Measurements from ENCODE around the gene ADCY9. TPM values are rescaled to one million over a fixed set of nuclear protein-coding genes. Genes with fewer than 3 reads are reported as not detected.
"Not testable (repeated sequence)": the region's sequence is repeated elsewhere in the genome, so short reads cannot be mapped to it uniquely, and the experiment has no call there.

The ADCY9 gene
- total and polyA plus RNA-seq, 9 donors = 9.5 to 17.5 (median 15.9) TPM

DNA sequence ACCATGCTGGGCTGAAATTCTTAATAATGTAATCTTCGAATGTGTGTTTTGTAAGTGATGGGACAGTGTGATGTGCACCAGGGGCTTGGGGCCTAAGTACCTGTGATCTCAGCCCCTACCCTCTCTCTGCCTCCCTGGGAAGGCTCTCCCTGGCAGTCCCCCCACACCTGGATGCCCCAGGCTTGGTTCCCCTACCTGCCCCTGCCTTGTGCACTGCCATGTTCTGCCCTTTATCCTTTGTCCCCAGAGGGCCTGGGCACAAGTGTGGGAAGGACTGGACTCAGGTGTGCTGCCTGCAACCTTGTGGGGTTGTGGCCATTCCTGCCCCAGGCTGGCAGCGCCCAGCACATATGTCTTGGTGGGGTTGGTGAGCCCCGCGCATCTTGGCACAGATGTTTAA is 180.3 kb downstream of the ADCY9 start:
- no peak overlapping the region for H3K4me3 ChIP-seq (ENCODE audit: low read length)
- H3K9me3 ChIP-seq (replicated peaks; ENCODE audit: control insufficient read depth, low read depth, low read length) = no peaks in the 10 kb centered on the region
- H3K4me1 ChIP-seq (ENCODE audit: control insufficient read depth, insufficient read depth, low read length) = peaks cover 10% of the 10 kb centered on the region
- H3K27ac ChIP-seq (ENCODE audit: low read length) = no peak overlapping the region
- H3K27me3 ChIP-seq (ENCODE audit: control insufficient read depth, insufficient read depth, low read length) = no peaks in the 10 kb centered on the region
- 100% methylated on average over 2 of the region's 4 CpGs for WGBS (ENCODE audit: insufficient coverage)
- H3K36me3 ChIP-seq (ENCODE audit: control insufficient read depth, insufficient read depth, low read length) = no peaks in the 10 kb centered on the region
- DNase-seq = no peak

DNA sequence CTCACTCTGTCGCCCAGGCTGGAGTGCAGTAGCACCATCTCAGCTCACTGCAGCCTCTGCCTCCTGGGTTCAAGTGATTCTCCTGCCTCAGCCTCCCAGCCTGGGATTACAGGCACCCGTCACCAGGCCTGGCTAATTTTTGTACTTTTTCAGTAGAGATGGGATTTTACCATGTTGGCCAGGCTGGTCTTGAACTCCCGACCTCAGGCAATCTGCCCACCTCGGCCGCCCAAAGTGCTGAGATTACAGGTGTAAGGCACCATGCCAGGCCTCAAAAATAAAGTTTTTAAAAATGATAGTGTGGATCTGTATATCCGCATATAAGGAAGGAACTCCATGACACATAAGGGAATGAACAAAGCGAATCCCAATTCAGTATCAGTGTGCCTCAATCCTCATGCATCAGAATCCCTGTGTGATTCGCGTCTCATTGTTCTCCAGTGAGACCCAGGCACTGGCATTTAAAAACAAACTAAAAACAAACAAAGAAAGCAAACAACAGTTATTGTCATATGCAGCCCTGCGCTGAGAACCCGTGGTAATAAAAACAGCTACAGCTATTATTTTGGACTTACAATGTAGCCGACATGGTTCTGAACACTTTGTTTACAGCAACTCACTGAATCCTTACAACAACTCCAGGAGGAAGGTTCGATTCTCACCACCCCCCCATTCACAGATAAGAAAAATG is 181.6 kb downstream of the ADCY9 start:
- no peak overlapping the region for H3K27ac ChIP-seq (ENCODE audit: low read length)
- DNase-seq = no peak
- peaks cover 10% of the 10 kb centered on the region for H3K4me1 ChIP-seq (ENCODE audit: control insufficient read depth, insufficient read depth, low read length)
- WGBS (ENCODE audit: insufficient coverage) = 84% methylated on average over 9 of the region's 13 CpGs
- H3K27me3 ChIP-seq (ENCODE audit: control insufficient read depth, insufficient read depth, low read length) = no peaks in the 10 kb centered on the region
- H3K9me3 ChIP-seq (replicated peaks; ENCODE audit: control insufficient read depth, low read depth, low read length) = no peaks in the 10 kb centered on the region
- no peak overlapping the region for H3K4me3 ChIP-seq (ENCODE audit: low read length)
- no peaks in the 10 kb centered on the region for H3K36me3 ChIP-seq (ENCODE audit: control insufficient read depth, insufficient read depth, low read length)

DNA sequence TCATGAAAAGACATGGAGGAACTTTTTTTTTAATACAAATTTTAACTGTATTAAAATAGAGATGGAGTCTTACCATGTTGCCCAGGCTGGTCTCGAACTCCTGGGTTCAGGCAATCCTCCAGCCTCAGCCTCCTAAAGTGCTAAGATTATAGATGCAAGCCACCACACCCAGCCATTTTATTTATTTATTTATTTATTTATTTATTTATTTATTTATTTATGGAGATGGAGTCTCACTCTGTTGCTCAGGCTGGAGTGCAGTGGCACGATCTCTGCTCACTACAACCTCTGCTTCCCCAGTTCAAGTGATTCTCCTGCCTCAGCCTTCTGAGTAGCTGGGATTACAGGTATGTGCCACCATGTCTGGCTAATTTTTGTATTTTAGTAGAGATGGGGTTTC is 189.1 kb downstream of the ADCY9 start:
- DNase-seq; H3K36me3 ChIP-seq (ENCODE audit: control insufficient read depth, insufficient read depth, low read length); H3K27ac ChIP-seq (ENCODE audit: low read length); H3K4me3 ChIP-seq (ENCODE audit: low read length); H3K27me3 ChIP-seq (ENCODE audit: control insufficient read depth, insufficient read depth, low read length); H3K9me3 ChIP-seq (replicated peaks; ENCODE audit: control insufficient read depth, low read depth, low read length); H3K4me1 ChIP-seq (ENCODE audit: control insufficient read depth, insufficient read depth, low read length): not testable (repeated sequence)
- WGBS (ENCODE audit: insufficient coverage) = no CpG with 5 or more reads among the region's 2 CpGs

DNA sequence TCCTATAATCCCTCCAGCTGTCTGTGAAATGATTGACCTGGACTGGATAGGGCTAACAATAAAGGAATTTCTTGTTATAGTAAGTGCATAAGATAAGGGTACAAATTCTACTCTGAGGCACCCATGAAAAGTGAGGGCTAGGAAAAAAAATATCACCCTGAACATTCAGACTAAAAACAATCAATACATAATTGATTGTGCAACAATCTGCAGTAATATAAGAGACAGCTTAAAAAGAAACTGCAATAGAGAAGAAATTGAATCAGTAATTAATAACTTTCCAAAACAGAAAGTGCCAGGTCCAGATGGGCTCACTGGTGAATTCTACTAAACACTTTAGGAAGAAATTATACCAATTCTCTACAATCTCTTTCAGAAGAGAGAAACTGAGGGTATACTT is 191.5 kb downstream of the ADCY9 start:
- Histone ChIP-seq H3K36me3 (ENCODE audit: control insufficient read depth, insufficient read depth, low read length) (no peaks in the 10 kb centered on the region), H3K9me3 (replicated peaks; ENCODE audit: control insufficient read depth, low read depth, low read length) (peaks cover 4% of the 10 kb centered on the region), H3K27ac (ENCODE audit: low read length) (no peak overlapping the region), H3K4me3 (ENCODE audit: low read length) (no peak overlapping the region), H3K4me1 (ENCODE audit: control insufficient read depth, insufficient read depth, low read length) (no peaks in the 10 kb centered on the region), H3K27me3 (ENCODE audit: control insufficient read depth, insufficient read depth, low read length) (no peaks in the 10 kb centered on the region)
- no peak for DNase-seq

DNA sequence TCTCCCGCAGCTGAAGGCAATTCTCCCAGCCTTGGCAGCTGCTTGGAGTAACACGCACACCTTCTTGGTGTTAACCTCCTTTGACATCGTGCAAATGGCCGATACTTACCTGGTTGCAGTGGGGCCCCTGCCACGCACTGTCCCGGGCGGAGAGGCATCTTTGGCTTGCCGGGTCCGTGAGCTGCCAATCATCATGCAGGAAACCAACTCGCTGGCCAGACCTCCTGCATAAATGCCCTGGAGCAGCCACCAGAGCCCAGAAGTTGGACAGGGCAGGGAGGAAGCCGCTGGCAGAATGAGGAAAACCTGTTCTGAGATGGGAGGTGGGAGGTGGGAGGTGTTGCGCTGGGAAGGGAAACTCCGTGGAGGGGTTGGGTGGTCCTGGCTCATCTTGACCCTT is 194.0 kb downstream of the ADCY9 start:
- Histone ChIP-seq H3K4me3 (ENCODE audit: low read length) (no peak overlapping the region), H3K9me3 (replicated peaks; ENCODE audit: control insufficient read depth, low read depth, low read length) (peaks cover 12% of the 10 kb centered on the region), H3K36me3 (ENCODE audit: control insufficient read depth, insufficient read depth, low read length) (no peaks in the 10 kb centered on the region), H3K4me1 (ENCODE audit: control insufficient read depth, insufficient read depth, low read length) (no peaks in the 10 kb centered on the region), H3K27ac (ENCODE audit: low read length) (no peak overlapping the region), H3K27me3 (ENCODE audit: control insufficient read depth, insufficient read depth, low read length) (no peaks in the 10 kb centered on the region)
- DNase-seq = no peak
- 61% methylated on average over 13 of the region's 13 CpGs for WGBS (ENCODE audit: insufficient coverage)

DNA sequence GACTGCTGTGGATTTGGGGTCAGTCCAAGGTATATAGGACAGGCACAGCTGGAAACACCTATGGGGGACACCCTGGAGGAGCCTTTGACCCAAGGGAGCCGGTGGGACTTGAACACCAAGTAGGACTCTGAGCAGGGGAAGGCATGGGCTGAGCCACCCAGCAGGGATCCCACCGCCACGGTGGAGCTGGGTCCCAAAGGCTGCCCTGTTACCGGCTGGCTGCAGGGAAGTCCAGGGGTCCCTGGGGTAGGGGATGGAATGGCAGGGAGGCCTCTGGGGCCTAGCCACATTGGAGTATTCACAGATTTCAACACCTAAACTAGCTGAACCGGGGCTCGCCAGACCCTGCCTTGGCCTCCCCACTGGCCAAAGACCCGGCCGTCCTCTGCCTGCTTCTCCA is 196.0 kb downstream of the ADCY9 start:
- no peaks in the 10 kb centered on the region for H3K36me3 ChIP-seq (ENCODE audit: control insufficient read depth, insufficient read depth, low read length)

DNA sequence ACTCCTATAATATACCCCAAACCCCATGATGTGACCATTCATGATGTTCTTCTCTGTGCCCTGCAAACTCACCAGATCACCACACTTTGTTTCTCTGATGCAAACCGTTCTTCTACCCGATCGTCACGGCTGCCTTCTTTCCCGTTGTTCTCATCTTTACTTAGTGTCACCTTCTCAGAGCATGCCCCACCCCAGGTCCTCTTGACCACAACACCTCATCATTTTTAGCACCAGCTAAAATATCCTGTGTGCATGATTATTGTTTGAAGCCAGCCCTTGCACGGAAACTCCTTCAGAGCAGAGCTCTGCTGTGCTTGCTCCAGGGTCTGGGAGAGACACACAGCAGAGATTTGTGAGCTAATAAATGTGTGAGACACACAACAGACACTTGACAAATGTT is 196.8 kb downstream of the ADCY9 start:
- DNase-seq = no peak
- Histone ChIP-seq H3K27me3 (ENCODE audit: control insufficient read depth, insufficient read depth, low read length) (no peaks in the 10 kb centered on the region), H3K4me3 (ENCODE audit: low read length) (no peak overlapping the region), H3K9me3 (replicated peaks; ENCODE audit: control insufficient read depth, low read depth, low read length) (peaks cover 12% of the 10 kb centered on the region), H3K36me3 (ENCODE audit: control insufficient read depth, insufficient read depth, low read length) (no peaks in the 10 kb centered on the region), H3K27ac (ENCODE audit: low read length) (no peak overlapping the region), H3K4me1 (ENCODE audit: control insufficient read depth, insufficient read depth, low read length) (peaks cover 3% of the 10 kb centered on the region)
- 0% methylated on average over 1 of the region's 6 CpGs for WGBS (ENCODE audit: insufficient coverage)

More for the DNA sequence above, 196.0 kb downstream of the ADCY9 start:
- no peak overlapping the region for H3K4me3 ChIP-seq (ENCODE audit: low read length)
- WGBS (ENCODE audit: insufficient coverage) = 78% methylated on average over 8 of the region's 8 CpGs
- H3K27me3 ChIP-seq (ENCODE audit: control insufficient read depth, insufficient read depth, low read length) = no peaks in the 10 kb centered on the region
- H3K27ac ChIP-seq (ENCODE audit: low read length) = no peak overlapping the region
- peaks cover 3% of the 10 kb centered on the region for H3K4me1 ChIP-seq (ENCODE audit: control insufficient read depth, insufficient read depth, low read length)
- peaks cover 12% of the 10 kb centered on the region for H3K9me3 ChIP-seq (replicated peaks; ENCODE audit: control insufficient read depth, low read depth, low read length)
- DNase-seq = no peak

DNA sequence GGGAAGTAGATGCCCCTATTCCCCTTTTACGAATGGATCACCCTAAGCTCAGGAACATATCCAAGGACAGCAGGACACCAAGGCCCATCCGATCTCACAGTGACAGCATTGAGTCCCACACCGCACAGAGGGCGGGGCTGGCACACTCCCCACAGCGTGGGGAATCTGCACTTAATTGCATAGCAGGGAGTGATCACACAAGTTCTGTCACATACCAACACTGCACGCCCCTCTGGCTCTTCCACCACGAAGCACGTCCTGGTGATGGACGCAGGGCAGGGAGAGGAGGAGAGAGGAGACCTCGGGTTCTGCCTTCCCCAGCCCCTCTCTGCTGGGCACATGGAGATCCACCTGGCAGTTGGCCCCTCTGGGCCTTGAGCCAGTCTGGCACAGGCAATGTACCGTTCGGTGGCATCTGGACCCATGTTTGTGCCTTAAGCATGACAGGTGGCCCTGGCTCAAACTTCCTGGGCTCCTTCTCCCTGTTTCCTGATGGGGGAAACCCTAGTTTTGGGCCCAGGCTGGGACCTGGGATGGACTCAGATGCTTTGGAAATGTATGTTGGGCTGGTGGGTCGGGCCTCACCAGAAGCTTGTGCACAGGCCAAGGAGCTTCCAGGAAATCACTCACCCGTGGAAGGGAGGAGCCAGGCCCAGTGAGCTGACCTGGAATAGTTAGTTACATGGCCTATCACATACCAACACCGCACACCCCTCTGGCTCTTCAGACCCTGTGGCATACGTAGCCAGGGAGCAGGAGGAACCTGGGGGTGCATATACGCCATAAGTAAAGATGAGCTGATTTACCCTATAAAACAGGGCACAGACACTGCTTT is 200.6 kb downstream of the ADCY9 start:
- H3K4me3 ChIP-seq (ENCODE audit: low read length) = no peak overlapping the region
- no peaks in the 10 kb centered on the region for H3K36me3 ChIP-seq (ENCODE audit: control insufficient read depth, insufficient read depth, low read length)
- H3K9me3 ChIP-seq (replicated peaks; ENCODE audit: control insufficient read depth, low read depth, low read length) = peaks cover 12% of the 10 kb centered on the region
- peaks cover 3% of the 10 kb centered on the region for H3K4me1 ChIP-seq (ENCODE audit: control insufficient read depth, insufficient read depth, low read length)
- no peak for DNase-seq
- H3K27ac ChIP-seq (ENCODE audit: low read length) = no peak overlapping the region
- peaks cover 3% of the 10 kb centered on the region for H3K27me3 ChIP-seq (ENCODE audit: control insufficient read depth, insufficient read depth, low read length)
- 78% methylated on average over 9 of the region's 17 CpGs for WGBS (ENCODE audit: insufficient coverage)

DNA sequence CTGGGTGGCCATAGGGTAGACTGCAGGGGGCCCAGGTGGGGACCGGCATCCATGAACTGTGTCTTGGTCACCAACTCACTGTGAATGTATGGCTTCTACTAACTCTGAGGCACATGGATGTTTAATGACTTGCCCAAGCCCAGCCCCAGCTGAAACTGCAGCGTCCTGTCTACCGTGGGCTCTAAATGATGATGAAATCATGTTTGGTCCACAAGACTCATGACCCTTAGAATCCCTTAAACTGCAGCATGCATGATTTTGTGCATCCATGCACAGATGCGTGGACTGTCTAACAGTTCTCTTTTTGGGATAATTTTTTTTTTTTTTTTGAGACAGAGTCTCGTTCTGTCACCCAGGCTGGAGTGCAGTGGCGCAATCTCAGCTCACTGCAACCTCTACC is 203.3 kb downstream of the ADCY9 start:
- Histone ChIP-seq H3K9me3 (replicated peaks; ENCODE audit: control insufficient read depth, low read depth, low read length) (no peaks in the 10 kb centered on the region), H3K36me3 (ENCODE audit: control insufficient read depth, insufficient read depth, low read length) (no peaks in the 10 kb centered on the region), H3K27me3 (ENCODE audit: control insufficient read depth, insufficient read depth, low read length) (peaks cover 3% of the 10 kb centered on the region), H3K4me3 (ENCODE audit: low read length) (no peak overlapping the region), H3K27ac (ENCODE audit: low read length) (no peak overlapping the region), H3K4me1 (ENCODE audit: control insufficient read depth, insufficient read depth, low read length) (peaks cover 3% of the 10 kb centered on the region)
- 71% methylated on average over 3 of the region's 6 CpGs for WGBS (ENCODE audit: insufficient coverage)
- DNase-seq = no peak

Data from muscle of leg (tissue), 11 donors.